Activated CD4-positive, alpha-beta T cell treated with anti-CD3 and anti-CD28 coated beads for 4 hours (primary cell): Measurements from ENCODE around the gene HSPA12A.

Experiments
- DNase-seq, 2 donors: peaks; one replicate each; pipeline ENCODE4 v3.0.0-alpha.2; 2020

The HSPA12A gene

DNA sequence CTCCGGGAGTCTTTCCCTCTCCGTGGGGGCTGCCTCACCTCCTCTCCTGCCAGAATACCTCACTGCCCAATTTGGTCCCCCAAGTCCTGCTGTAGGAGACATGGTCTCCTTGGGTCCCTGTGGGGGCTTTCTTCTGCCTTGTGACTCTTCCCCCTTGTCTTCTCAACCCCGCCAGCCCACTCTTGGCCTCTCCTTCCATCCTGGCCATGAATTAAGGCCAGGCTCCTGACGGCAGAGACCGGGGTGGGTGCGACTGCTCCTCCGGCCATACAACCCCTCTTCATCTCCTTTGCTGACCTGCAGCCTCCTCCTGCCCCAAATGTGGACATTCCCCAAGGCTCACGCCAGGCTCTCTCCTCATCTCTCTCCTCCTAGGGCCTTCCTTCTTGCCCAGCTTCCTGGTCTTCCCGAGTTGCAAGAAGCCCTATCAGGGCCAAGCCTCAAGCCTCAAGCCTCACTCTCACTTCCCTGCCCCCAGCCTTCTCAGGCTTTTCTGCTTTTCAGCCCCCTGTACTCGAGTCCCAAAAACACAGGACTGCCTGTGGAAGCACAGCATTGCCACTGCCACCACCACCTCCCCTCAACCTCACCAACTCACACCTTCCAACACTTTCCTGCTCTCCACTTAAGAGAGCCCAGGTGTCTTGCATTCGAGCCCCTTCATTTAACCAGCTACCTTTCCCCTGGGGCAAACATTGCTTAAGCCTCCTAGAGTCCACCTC, 120.3 kb downstream of the HSPA12A start:
- no peak for DNase-seq

DNA sequence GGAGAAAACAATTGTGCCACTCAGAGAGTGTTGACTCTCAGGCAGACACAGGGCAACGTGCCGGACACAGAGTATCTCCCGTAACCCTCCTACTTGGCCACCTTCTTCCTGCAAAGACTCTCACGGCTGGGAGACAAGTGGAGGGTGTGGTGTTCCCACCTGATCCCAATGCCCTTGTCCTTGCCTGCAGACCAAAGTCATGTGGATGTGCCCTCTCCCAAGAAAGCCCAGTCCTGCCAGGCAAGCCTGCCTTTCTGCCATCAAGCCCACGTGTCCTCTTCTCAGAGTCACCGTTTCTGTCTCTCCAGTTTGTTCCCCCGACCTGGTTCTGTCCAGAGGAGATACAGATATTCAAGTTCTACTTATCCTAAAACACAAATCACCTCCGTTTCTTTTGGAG, 120.9 kb downstream of the HSPA12A start:
- no peak for DNase-seq
